ENCODE results near the gene IRF6. TPM values are rescaled to one million over a fixed set of nuclear protein-coding genes. Genes with fewer than 3 reads are reported as not detected.

IRF6 gene
- total RNA-seq, 1 experiment from 2014 or later, result 61.6 TPM

- H3K4me2 ChIP-seq (ENCODE audit: low read length), result no peak overlapping the region
- peaks cover 41% of the 10 kb centered on the region for H3K4me1 ChIP-seq (ENCODE audit: insufficient read depth, low read length)
- no peak for TF ChIP-seq EZH2 (IDR thresholded peaks at IDR 0.05; ENCODE audit: low read length, unreplicated experiment)
- TF ChIP-seq EZH2phosphoT487 (IDR thresholded peaks at IDR 0.05; ENCODE audit: borderline replicate concordance, low read length), result no peak
- TF ChIP-seq, protein P1, sequence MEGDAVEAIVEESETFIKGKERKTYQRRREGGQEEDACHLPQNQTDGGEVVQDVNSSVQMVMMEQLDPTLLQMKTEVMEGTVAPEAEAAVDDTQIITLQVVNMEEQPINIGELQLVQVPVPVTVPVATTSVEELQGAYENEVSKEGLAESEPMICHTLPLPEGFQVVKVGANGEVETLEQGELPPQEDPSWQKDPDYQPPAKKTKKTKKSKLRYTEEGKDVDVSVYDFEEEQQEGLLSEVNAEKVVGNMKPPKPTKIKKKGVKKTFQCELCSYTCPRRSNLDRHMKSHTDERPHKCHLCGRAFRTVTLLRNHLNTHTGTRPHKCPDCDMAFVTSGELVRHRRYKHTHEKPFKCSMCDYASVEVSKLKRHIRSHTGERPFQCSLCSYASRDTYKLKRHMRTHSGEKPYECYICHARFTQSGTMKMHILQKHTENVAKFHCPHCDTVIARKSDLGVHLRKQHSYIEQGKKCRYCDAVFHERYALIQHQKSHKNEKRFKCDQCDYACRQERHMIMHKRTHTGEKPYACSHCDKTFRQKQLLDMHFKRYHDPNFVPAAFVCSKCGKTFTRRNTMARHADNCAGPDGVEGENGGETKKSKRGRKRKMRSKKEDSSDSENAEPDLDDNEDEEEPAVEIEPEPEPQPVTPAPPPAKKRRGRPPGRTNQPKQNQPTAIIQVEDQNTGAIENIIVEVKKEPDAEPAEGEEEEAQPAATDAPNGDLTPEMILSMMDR (conservative IDR thresholded peaks at IDR 0.05; ENCODE audit: low read depth, low read length), result no peak
- DNase-seq (no peak), ATAC-seq (no peak)
- H3K36me3 ChIP-seq (ENCODE audit: low read depth, low read length), result no peaks in the 10 kb centered on the region
- no peaks in the 10 kb centered on the region for H3K79me2 ChIP-seq (ENCODE audit: low read length)
- no peaks in the 10 kb centered on the region for H3K9me2 ChIP-seq (replicated peaks; ENCODE audit: low read length)
- H3K27me3 ChIP-seq (ENCODE audit: low read length), result no peaks in the 10 kb centered on the region
- H3K4me3 ChIP-seq (ENCODE audit: low read length), result no peak overlapping the region
- intact Hi-C loops (cut with micrococcal nuclease), result loop anchor here (10.0 kb wide), 1 partner anchor 414 kb away; the partner anchor contains the start of gene SERTAD4
- no peak overlapping the region for H2AFZ ChIP-seq (ENCODE audit: low read length)
- H3K9ac ChIP-seq (ENCODE audit: low read length), result no peak overlapping the region
- H3K27ac ChIP-seq (ENCODE audit: low read length), result no peak overlapping the region
- H3F3A ChIP-seq (ENCODE audit: low read length, unreplicated experiment), result peaks cover 12% of the 10 kb centered on the region
- no peaks in the 10 kb centered on the region for H4K20me1 ChIP-seq (ENCODE audit: low read length)
- H3K9me3 ChIP-seq (ENCODE audit: low read length), result no peaks in the 10 kb centered on the region
- BruUV-seq (replicated peaks), result no TSS peak
- CTCF ChIA-PET, result no interaction called here
- POLR2A ChIA-PET (ENCODE audit: unreplicated experiment), result no interaction called here
Observed at GRCh38 chr1:209820986-209821385, 15.0 kb upstream of the IRF6 start.

DNA sequence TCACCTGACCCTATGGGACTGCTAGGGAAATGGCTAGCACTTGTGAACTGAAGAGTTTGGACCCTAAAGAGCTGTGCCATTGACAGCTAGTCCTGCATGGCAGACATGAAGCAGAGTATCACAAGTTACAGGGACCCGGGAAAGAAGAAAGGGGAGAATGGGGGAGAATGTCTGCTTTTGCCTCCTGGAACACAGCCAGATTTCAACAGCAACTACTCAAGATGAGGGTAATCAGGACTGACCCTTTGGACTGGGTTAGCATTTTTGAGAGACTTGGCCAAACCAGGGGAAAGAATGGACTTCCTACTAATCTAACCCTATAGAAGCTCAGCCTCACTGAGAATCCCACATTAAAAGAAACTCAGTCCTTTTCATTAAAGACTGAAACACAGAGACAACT lies 13.1 kb upstream of the IRF6 start:
- Histone ChIP-seq H4K20me1 (ENCODE audit: low read length) (no peaks in the 10 kb centered on the region), H2AFZ (ENCODE audit: low read length) (no peak overlapping the region), H3K4me3 (ENCODE audit: low read length) (no peak overlapping the region), H3K4me2 (ENCODE audit: low read length) (no peak overlapping the region), H3K9me2 (replicated peaks; ENCODE audit: low read length) (no peaks in the 10 kb centered on the region), H3K27ac (ENCODE audit: low read length) (no peak overlapping the region), H3K36me3 (ENCODE audit: low read depth, low read length) (no peaks in the 10 kb centered on the region), H3K4me1 (ENCODE audit: insufficient read depth, low read length) (peaks cover 23% of the 10 kb centered on the region), H3K9me3 (ENCODE audit: low read length) (no peaks in the 10 kb centered on the region), H3F3A (ENCODE audit: low read length, unreplicated experiment) (peaks cover 7% of the 10 kb centered on the region), H3K9ac (ENCODE audit: low read length) (no peak overlapping the region), H3K79me2 (ENCODE audit: low read length) (no peaks in the 10 kb centered on the region), H3K27me3 (ENCODE audit: low read length) (no peaks in the 10 kb centered on the region)
- intact Hi-C loops (cut with micrococcal nuclease), result no loop called here
- ChIA-PET POLR2A (ENCODE audit: unreplicated experiment) (no interaction called here), CTCF (no interaction called here)
- BruUV-seq (replicated peaks), result no TSS peak
- TF ChIP-seq EZH2phosphoT487 (IDR thresholded peaks at IDR 0.05; ENCODE audit: borderline replicate concordance, low read length) (no peak), EZH2 (IDR thresholded peaks at IDR 0.05; ENCODE audit: low read length, unreplicated experiment) (no peak)
- TF ChIP-seq, protein P1 (conservative IDR thresholded peaks at IDR 0.05; ENCODE audit: low read depth, low read length), result no peak
- no peak for DNase-seq
- ATAC-seq, result no peak

DNA sequence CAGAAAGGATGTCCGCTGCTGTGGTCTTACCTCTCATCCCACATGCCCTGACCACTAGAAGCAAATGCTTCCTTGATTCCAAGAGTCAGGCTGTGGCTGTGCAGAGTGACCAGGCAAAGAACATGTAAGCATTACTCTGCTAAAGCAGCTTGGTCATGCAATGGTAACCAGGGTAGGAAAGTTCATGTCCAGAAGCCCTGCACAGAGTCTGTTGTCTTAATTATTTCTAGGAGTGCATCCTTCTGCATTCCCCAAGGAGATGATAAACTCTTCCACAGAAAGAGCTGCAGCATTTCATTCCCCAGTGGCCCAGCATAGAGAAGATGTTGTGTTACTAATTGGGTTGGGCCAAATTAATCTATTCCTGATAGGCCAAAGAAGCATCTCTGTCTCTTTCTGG lies 11.7 kb upstream of the IRF6 start:
- H3K27me3 ChIP-seq (ENCODE audit: low read length), result no peaks in the 10 kb centered on the region
- no peak overlapping the region for H2AFZ ChIP-seq (ENCODE audit: low read length)
- no peak overlapping the region for H3K4me3 ChIP-seq (ENCODE audit: low read length)
- no peaks in the 10 kb centered on the region for H3K36me3 ChIP-seq (ENCODE audit: low read depth, low read length)
- H3K27ac ChIP-seq (ENCODE audit: low read length), result no peak overlapping the region
- H3K4me1 ChIP-seq (ENCODE audit: insufficient read depth, low read length), result peaks cover 9% of the 10 kb centered on the region
- H4K20me1 ChIP-seq (ENCODE audit: low read length), result no peaks in the 10 kb centered on the region
- BruUV-seq (replicated peaks), result no TSS peak
- no peaks in the 10 kb centered on the region for H3K79me2 ChIP-seq (ENCODE audit: low read length)
- ChIA-PET POLR2A (ENCODE audit: unreplicated experiment) (interaction anchor here (0.6 kb wide), 1 partner anchor 27 kb away, joined by 4 read pairs; no protein-coding TSS in a partner anchor), CTCF (no interaction called here)
- no peaks in the 10 kb centered on the region for H3F3A ChIP-seq (ENCODE audit: low read length, unreplicated experiment)
- no peaks in the 10 kb centered on the region for H3K9me3 ChIP-seq (ENCODE audit: low read length)
- no peak for ATAC-seq
- no peak overlapping the region for H3K4me2 ChIP-seq (ENCODE audit: low read length)
- TF ChIP-seq, protein P1 (conservative IDR thresholded peaks at IDR 0.05; ENCODE audit: low read depth, low read length), result no peak
- TF ChIP-seq EZH2phosphoT487 (IDR thresholded peaks at IDR 0.05; ENCODE audit: borderline replicate concordance, low read length) (no peak), EZH2 (IDR thresholded peaks at IDR 0.05; ENCODE audit: low read length, unreplicated experiment) (no peak)
- intact Hi-C loops (cut with micrococcal nuclease), result no loop called here
- no peak for DNase-seq
- no peaks in the 10 kb centered on the region for H3K9me2 ChIP-seq (replicated peaks; ENCODE audit: low read length)
- no peak overlapping the region for H3K9ac ChIP-seq (ENCODE audit: low read length)

All from PC-3 (cell line).